Body of pancreas (tissue), 4 donors: ENCODE results near the gene AGAP1. TPM values are rescaled to one million over a fixed set of nuclear protein-coding genes. Genes with fewer than 3 reads are reported as not detected.

Experiments
- ATAC-seq: fragments of 150-250 bp; one replicate; pipeline ENCODE4 v1.9.1; 2016
- DNase-seq, 4 donors: peaks; one replicate each; pipeline ENCODE4 v3.0.0-alpha.2; 2019
- H3K27ac ChIP-seq, 4 donors: fragments of 200-600 bp; sonication (generic); 1 replicate in 3 of 4; 2 replicates in 1 of 4; pipeline versions ENCODE4 v1.5.1 to v1.6.1; 2016 to 2019; ENCODE audit warnings: mild to moderate bottlenecking in 1 of 4, mixed read lengths in 1 of 4, moderate library complexity in 1 of 4
- H3K27me3 ChIP-seq, 2 donors: fragments of 200-600 bp; sonication (generic); one replicate each; pipeline ENCODE4 v1.6.0; 2016; ENCODE audit warnings: mild to moderate bottlenecking in 1 of 2
- H3K36me3 ChIP-seq, 2 donors: fragments of 200-600 bp; sonication (generic); replicated peaks in 1 of 2; 2 replicates each; pipeline ENCODE4 v1.5.1; 2016; ENCODE audit warnings: low read depth in 2 of 2; ENCODE audit not compliant: insufficient read depth in 1 of 2
- H3K4me1 ChIP-seq: fragments of 200-600 bp; sonication (generic); one replicate; pipeline ENCODE4 v1.6.0; 2016
- H3K4me3 ChIP-seq, 2 donors: fragments of 200-600 bp; sonication (generic); 1 replicate in 1 of 2; 2 replicates in 1 of 2; pipeline ENCODE4 v1.5.1; 2016 to 2019
- H3K9me3 ChIP-seq, 3 donors: fragments of 200-600 bp; sonication (generic); 1 replicate in 2 of 3; 2 replicates in 1 of 3; pipeline ENCODE4 v1.5.1; 2016
- POLR2A ChIP-seq, 3 donors: fragments of 450-650 bp; IDR thresholded peaks; one replicate each; pipeline ENCODE4 v1.6.1; 2016; ENCODE audit warnings: antibody characterized with exemption in 3 of 3, mild to moderate bottlenecking in 2 of 3
- WGBS, 2 donors: methylation state at CpG; one replicate each; pipeline ENCODE4 v1.1.5; 2017; 5-methylcytosine and 5-hydroxymethylcytosine counted together
- intact Hi-C: fragments of 100-400 bp; cut with DNase I; formaldehyde crosslinking; loops from one replicate; pipeline ENCODE4 v1.15.1; 2023
- total RNA-seq, 2 donors: library from RNA; depleted of rRNA; stranded (reverse); fragments of >200 nt; gene quantifications; one replicate each; pipeline ENCODE4 v1.1.0, GENCODE V29; 2016
- TF ChIP-seq, protein P1 (sequence below), 7 experiments: fragments of 450-650 bp in 4 of 7; fragments of 200-600 bp in 3 of 7; sonication (generic) in 3 of 7; IDR thresholded peaks; one replicate each; pipeline ENCODE4 v1.5.1; 2016 to 2019; ENCODE audit warnings: antibody characterized with exemption in 7 of 7

Gene AGAP1
- total RNA-seq, 2 donors from 2014 or later: 21.3 to 32.6 TPM

GRCh38 chr2:235579128-235579527 lies 85.3 kb downstream of the AGAP1 start:
- ATAC-seq: no peak
- Histone ChIP-seq H3K4me3 (no peak overlapping the region), H3K9me3 (no peaks in the 10 kb centered on the region), H3K4me1 (peaks cover 20% of the 10 kb centered on the region), H3K36me3 (no peaks in the 10 kb centered on the region), H3K27ac (no peak overlapping the region), H3K27me3 (no peaks in the 10 kb centered on the region)
- TF ChIP-seq POLR2A (IDR thresholded peaks at IDR 0.05): no peak
- intact Hi-C loops: no loop called here
- no peak for DNase-seq
- WGBS, 2 donors: 85 to 95% methylated on average over 9 of the region's 9 CpGs

DNA sequence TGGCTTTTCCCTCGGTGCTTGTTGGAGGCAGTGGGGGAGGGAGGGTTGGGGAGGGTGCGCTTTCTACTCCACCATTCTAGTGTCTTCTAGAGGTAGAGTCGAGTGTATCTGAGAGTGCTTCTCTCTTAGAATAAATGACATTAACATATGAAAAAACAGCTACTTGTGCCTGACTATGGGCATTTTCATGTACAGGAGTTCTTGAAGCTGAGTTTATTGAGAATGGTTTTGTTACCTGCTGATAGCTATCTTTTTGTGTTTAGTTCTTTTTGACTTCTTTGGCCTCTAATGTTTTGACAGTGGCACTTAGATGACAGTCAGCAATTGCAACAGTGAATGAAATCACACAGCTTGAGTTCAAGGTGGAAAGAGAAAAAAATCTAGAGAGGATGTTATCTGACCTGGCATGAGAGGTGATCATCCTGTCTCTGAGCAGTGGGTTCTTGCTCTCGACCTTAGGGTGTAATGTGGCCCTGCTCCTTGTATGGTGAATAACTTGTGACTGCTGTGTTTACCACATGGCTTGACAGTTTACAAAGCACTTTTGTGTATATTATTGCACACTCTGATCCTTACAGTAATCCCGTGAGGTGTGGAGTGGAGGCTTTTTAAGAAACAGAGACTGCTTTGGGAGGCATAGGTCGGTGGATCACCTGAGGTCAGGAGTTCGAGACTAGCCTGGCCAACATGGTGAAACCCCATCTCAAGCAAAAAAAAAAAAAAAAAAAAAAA lies 86.7 kb downstream of the AGAP1 start:
- WGBS, 2 donors: 84 to 87% methylated on average over 7 of the region's 7 CpGs
- DNase-seq (no peak), ATAC-seq (no peak)
- H3K4me3 ChIP-seq: no peak overlapping the region
- no peaks in the 10 kb centered on the region for H3K27me3 ChIP-seq
- no peaks in the 10 kb centered on the region for H3K9me3 ChIP-seq
- intact Hi-C loops: no loop called here
- peaks cover 20% of the 10 kb centered on the region for H3K4me1 ChIP-seq
- no peaks in the 10 kb centered on the region for H3K36me3 ChIP-seq
- H3K27ac ChIP-seq: no peak overlapping the region
- TF ChIP-seq POLR2A (IDR thresholded peaks at IDR 0.05): no peak
- TF ChIP-seq, protein P1, sequence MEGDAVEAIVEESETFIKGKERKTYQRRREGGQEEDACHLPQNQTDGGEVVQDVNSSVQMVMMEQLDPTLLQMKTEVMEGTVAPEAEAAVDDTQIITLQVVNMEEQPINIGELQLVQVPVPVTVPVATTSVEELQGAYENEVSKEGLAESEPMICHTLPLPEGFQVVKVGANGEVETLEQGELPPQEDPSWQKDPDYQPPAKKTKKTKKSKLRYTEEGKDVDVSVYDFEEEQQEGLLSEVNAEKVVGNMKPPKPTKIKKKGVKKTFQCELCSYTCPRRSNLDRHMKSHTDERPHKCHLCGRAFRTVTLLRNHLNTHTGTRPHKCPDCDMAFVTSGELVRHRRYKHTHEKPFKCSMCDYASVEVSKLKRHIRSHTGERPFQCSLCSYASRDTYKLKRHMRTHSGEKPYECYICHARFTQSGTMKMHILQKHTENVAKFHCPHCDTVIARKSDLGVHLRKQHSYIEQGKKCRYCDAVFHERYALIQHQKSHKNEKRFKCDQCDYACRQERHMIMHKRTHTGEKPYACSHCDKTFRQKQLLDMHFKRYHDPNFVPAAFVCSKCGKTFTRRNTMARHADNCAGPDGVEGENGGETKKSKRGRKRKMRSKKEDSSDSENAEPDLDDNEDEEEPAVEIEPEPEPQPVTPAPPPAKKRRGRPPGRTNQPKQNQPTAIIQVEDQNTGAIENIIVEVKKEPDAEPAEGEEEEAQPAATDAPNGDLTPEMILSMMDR (IDR thresholded peaks at IDR 0.05): no peak

GRCh38 chr2:235582081-235582686 lies 88.3 kb downstream of the AGAP1 start:
- H3K36me3 ChIP-seq: no peaks in the 10 kb centered on the region
- 83 to 90% methylated on average over 6 to 9 of the region's 9 CpGs for WGBS, 2 donors
- TF ChIP-seq, protein P1 (IDR thresholded peaks at IDR 0.05): no peak
- TF ChIP-seq POLR2A (IDR thresholded peaks at IDR 0.05): no peak
- H3K9me3 ChIP-seq: no peaks in the 10 kb centered on the region
- H3K4me1 ChIP-seq: peaks cover 20% of the 10 kb centered on the region
- ATAC-seq (no peak), DNase-seq (no peak)
- no peaks in the 10 kb centered on the region for H3K27me3 ChIP-seq
- intact Hi-C loops: no loop called here
- H3K4me3 ChIP-seq: no peak overlapping the region
- H3K27ac ChIP-seq: no peak overlapping the region

GRCh38 chr2:235582729-235583128 lies 88.9 kb downstream of the AGAP1 start:
- Histone ChIP-seq H3K27me3 (no peaks in the 10 kb centered on the region), H3K9me3 (no peaks in the 10 kb centered on the region), H3K27ac (no peak overlapping the region), H3K36me3 (no peaks in the 10 kb centered on the region), H3K4me3 (no peak overlapping the region), H3K4me1 (peaks cover 16% of the 10 kb centered on the region)
- intact Hi-C loops: no loop called here
- ATAC-seq (no peak), DNase-seq (no peak)
- 67 to 78% methylated on average over 7 of the region's 7 CpGs for whole genome bisulfite sequencing, 2 donors
- TF ChIP-seq POLR2A (IDR thresholded peaks at IDR 0.05): no peak
- TF ChIP-seq, protein P1 (IDR thresholded peaks at IDR 0.05): no peak

DNA sequence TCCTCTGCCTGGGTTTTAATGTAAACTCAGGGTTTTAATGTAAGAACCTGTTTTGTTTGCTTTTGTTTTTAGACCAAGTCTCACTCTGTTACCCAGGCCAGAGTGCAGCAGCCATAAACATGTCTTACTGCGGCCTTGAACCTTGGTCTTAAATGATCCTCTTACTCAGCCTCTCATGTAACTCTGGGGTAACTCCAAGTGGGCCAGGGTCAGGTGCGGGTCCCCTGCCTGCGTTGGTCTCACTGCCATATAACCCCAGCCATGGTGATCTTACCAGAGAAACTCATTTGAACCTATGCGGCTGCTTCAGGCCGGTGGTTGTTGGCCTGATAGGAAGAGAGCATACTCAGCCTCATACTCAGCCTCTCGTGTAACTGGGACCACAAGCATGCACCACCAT lies 89.3 kb downstream of the AGAP1 start:
- H3K27ac ChIP-seq: no peak overlapping the region
- H3K9me3 ChIP-seq: no peaks in the 10 kb centered on the region
- DNase-seq (no peak), ATAC-seq (no peak)
- TF ChIP-seq, protein P1 (IDR thresholded peaks at IDR 0.05): no peak
- TF ChIP-seq POLR2A (IDR thresholded peaks at IDR 0.05): no peak
- intact Hi-C loops: no loop called here
- H3K36me3 ChIP-seq: no peaks in the 10 kb centered on the region
- peaks cover 15% of the 10 kb centered on the region for H3K4me1 ChIP-seq
- no peak overlapping the region for H3K4me3 ChIP-seq
- WGBS, 2 donors: 66 to 74% methylated on average over 6 of the region's 6 CpGs
- no peaks in the 10 kb centered on the region for H3K27me3 ChIP-seq
